Liver (tissue), 3 donors: ENCODE results near the gene IZUMO1.

Source experiments
- EGR1 ChIP-seq, 2 donors: IDR thresholded peaks; 2 replicates each; pipeline ENCODE4 v1.6.1; 2016 to 2018; ENCODE audit warnings: antibody characterized with exemption in 2 of 2, low read depth in 2 of 2
- FOXA1 ChIP-seq: IDR thresholded peaks from 2 replicates; pipeline ENCODE4 v1.6.1; 2016; ENCODE audit warnings: antibody characterized with exemption
- GABPA ChIP-seq, 2 donors: IDR thresholded peaks in 1 of 2; conservative IDR thresholded peaks in 1 of 2; 2 replicates each; pipeline ENCODE4 v1.6.1; 2016; ENCODE audit warnings: antibody characterized with exemption in 2 of 2, mild to moderate bottlenecking in 1 of 2, moderate library complexity in 1 of 2
- RAD21 ChIP-seq, 2 donors: IDR thresholded peaks; 2 replicates each; pipeline ENCODE4 v1.6.1; 2016; ENCODE audit warnings: antibody characterized with exemption in 2 of 2, mild to moderate bottlenecking in 2 of 2
- SP1 ChIP-seq: IDR thresholded peaks from 2 replicates; pipeline ENCODE4 v1.6.1; 2018; ENCODE audit warnings: antibody characterized with exemption, mild to moderate bottlenecking
- TAF1 ChIP-seq: conservative IDR thresholded peaks from 2 replicates; pipeline ENCODE4 v1.6.1; 2016; ENCODE audit warnings: antibody characterized with exemption, mild to moderate bottlenecking
- YY1 ChIP-seq: IDR thresholded peaks from 2 replicates; pipeline ENCODE4 v1.6.1; 2016; ENCODE audit warnings: antibody characterized with exemption, mild to moderate bottlenecking
- TF ChIP-seq, protein P1 (sequence below): fragments of 150-350 bp; IDR thresholded peaks from 2 replicates; pipeline ENCODE4 v1.5.1; 2017; ENCODE audit warnings: improper control_type of control experiment, low read depth, low read length; ENCODE audit not compliant: missing input control
- TF ChIP-seq, protein P2 (sequence below): IDR thresholded peaks from 2 replicates; pipeline ENCODE4 v1.6.1; 2016; ENCODE audit warnings: antibody characterized with exemption, mild to moderate bottlenecking
- donor health status: healthy.
- donor health status: healthy.

DNA sequence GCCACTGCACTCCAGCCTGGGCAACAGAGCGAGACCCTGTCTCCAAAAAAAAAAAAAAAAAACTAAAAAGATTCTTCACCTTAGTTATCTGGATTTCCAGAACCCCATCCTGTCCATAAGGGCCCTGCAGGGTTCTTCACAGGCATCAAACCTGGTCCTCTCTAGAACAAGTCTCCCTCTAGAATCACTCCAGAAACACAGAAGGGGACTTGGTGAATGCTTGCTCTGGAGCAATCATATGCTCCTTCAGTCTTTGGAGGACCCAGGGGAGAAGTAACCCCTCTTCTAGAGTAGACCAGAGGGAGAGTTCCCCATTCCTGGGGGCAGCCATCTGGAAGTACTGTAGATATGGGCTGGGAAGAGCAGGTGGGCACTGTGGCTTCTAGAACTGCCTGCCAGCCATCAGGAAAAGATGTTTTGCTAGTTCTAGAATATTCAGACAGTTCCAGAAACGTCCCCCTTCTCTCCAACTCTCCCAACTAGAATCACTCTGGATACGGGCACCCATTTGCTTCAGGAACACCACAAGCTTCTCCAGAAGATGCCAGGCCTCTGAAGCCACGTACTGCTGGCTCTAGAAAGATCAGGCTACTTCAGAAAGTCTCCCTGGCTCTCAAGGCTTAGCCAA lies 3.0 kb upstream of the IZUMO1 start:
- TF ChIP-seq YY1 (no peak), RAD21 (IDR thresholded peaks at IDR 0.05) (no peak), GABPA (IDR thresholded peaks at IDR 0.05 in 1 of 2, conservative IDR thresholded peaks at IDR 0.05 in 1 of 2) (no peak), EGR1 (IDR thresholded peaks at IDR 0.05; ENCODE audit: low read depth in 2 of 2) (no peak), TAF1 (no peak), FOXA1 (no peak), SP1 (no peak)
- TF ChIP-seq, protein P1, sequence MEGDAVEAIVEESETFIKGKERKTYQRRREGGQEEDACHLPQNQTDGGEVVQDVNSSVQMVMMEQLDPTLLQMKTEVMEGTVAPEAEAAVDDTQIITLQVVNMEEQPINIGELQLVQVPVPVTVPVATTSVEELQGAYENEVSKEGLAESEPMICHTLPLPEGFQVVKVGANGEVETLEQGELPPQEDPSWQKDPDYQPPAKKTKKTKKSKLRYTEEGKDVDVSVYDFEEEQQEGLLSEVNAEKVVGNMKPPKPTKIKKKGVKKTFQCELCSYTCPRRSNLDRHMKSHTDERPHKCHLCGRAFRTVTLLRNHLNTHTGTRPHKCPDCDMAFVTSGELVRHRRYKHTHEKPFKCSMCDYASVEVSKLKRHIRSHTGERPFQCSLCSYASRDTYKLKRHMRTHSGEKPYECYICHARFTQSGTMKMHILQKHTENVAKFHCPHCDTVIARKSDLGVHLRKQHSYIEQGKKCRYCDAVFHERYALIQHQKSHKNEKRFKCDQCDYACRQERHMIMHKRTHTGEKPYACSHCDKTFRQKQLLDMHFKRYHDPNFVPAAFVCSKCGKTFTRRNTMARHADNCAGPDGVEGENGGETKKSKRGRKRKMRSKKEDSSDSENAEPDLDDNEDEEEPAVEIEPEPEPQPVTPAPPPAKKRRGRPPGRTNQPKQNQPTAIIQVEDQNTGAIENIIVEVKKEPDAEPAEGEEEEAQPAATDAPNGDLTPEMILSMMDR, result no peak
- TF ChIP-seq, protein P2, sequence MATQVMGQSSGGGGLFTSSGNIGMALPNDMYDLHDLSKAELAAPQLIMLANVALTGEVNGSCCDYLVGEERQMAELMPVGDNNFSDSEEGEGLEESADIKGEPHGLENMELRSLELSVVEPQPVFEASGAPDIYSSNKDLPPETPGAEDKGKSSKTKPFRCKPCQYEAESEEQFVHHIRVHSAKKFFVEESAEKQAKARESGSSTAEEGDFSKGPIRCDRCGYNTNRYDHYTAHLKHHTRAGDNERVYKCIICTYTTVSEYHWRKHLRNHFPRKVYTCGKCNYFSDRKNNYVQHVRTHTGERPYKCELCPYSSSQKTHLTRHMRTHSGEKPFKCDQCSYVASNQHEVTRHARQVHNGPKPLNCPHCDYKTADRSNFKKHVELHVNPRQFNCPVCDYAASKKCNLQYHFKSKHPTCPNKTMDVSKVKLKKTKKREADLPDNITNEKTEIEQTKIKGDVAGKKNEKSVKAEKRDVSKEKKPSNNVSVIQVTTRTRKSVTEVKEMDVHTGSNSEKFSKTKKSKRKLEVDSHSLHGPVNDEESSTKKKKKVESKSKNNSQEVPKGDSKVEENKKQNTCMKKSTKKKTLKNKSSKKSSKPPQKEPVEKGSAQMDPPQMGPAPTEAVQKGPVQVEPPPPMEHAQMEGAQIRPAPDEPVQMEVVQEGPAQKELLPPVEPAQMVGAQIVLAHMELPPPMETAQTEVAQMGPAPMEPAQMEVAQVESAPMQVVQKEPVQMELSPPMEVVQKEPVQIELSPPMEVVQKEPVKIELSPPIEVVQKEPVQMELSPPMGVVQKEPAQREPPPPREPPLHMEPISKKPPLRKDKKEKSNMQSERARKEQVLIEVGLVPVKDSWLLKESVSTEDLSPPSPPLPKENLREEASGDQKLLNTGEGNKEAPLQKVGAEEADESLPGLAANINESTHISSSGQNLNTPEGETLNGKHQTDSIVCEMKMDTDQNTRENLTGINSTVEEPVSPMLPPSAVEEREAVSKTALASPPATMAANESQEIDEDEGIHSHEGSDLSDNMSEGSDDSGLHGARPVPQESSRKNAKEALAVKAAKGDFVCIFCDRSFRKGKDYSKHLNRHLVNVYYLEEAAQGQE, result no peak
